H1 (cell line): Measurements from ENCODE around the gene PDE8B. TPM values are rescaled to one million over a fixed set of nuclear protein-coding genes. Genes with fewer than 3 reads are reported as not detected.

ENCODE experiments used
- CTCF ChIA-PET: fragments of 300-600 bp; sonication (Branson Sonifier 250); formaldehyde crosslinking; loops from one replicate; lab custom pipeline; 2021; ENCODE audit not compliant: partially characterized antibody; lab: Charles Lee
- POLR2A ChIA-PET: fragments of 300-600 bp; sonication (Branson Sonifier 250); formaldehyde crosslinking; loops from one replicate; lab custom pipeline; 2021; ENCODE audit warnings: inconsistent platforms; ENCODE audit not compliant: partially characterized antibody; lab: Charles Lee
- DNase-seq, 2 experiments: peaks; one replicate each; pipeline versions ENCODE4 v3.0.0 to v3.0.0-alpha.2; 2010 to 2022; ENCODE audit warnings: low spot score in 2 of 2, low read depth in 1 of 2, mixed read lengths in 1 of 2
- FAIRE-seq: peaks from 2 replicates; lab custom pipeline; 2011; peaks lifted over from hg19 to GRCh38; lab: Jason Lieb, UNC
- H2AFZ ChIP-seq: 2 replicates; pipeline ENCODE4 v1.8.1; 2012; ENCODE audit warnings: low read length, inconsistent platforms
- H2AK5ac ChIP-seq: 2 replicates; pipeline ENCODE4 v1.6.1; 2013; ENCODE audit warnings: low read depth, low read length
- H2BK120ac ChIP-seq: replicated peaks from 2 replicates; pipeline ENCODE3; 2013; ENCODE audit warnings: low read depth, low read length, inconsistent platforms
- H2BK12ac ChIP-seq: 2 replicates; pipeline ENCODE4 v1.6.1; 2013; ENCODE audit warnings: low read depth, low read length
- H2BK15ac ChIP-seq: 2 replicates; pipeline ENCODE4 v1.6.1; 2013; ENCODE audit warnings: low read length
- H2BK20ac ChIP-seq: 2 replicates; pipeline ENCODE4 v1.6.1; 2013; ENCODE audit warnings: low read length
- H2BK5ac ChIP-seq: 2 replicates; pipeline ENCODE4 v1.6.1; 2013; ENCODE audit warnings: low read depth, low read length
- H3K14ac ChIP-seq: 2 replicates; pipeline ENCODE4 v1.6.1; 2013; ENCODE audit warnings: inconsistent platforms; ENCODE audit not compliant: insufficient read length
- H3K18ac ChIP-seq: 2 replicates; pipeline ENCODE4 v1.6.1; 2013; ENCODE audit warnings: low read length; ENCODE audit errors: extremely low read depth
- H3K23ac ChIP-seq: 2 replicates; pipeline ENCODE4 v1.6.1; 2013; ENCODE audit warnings: inconsistent platforms; ENCODE audit not compliant: insufficient read length
- H3K23me2 ChIP-seq: 2 replicates; pipeline ENCODE4 v1.6.1; 2013; ENCODE audit warnings: low read depth, low read length
- H3K27ac ChIP-seq: 2 replicates; pipeline ENCODE4 v1.6.1; 2011; ENCODE audit warnings: low read depth, low read length, inconsistent platforms
- H3K27me3 ChIP-seq, 4 experiments: replicated peaks in 1 of 4; 1 replicate in 1 of 4; 2 replicates in 3 of 4; pipeline versions ENCODE4 v1.6.1 to v1.8.1; 2011 to 2013; ENCODE audit warnings: low read length in 3 of 4, mild to moderate bottlenecking in 3 of 4, inconsistent platforms in 2 of 4, mixed read lengths in 2 of 4, moderate library complexity in 1 of 4; ENCODE audit not compliant: control insufficient read depth in 3 of 4, insufficient read depth in 3 of 4; ENCODE audit errors: extremely low read depth in 1 of 4
- H3K36me3 ChIP-seq, 4 experiments: 2 replicates each; pipeline versions ENCODE4 v1.6.1 to v1.8.1; 2011 to 2013; ENCODE audit warnings: mild to moderate bottlenecking in 4 of 4, low read length in 3 of 4, moderate library complexity in 2 of 4, control low read depth in 1 of 4, inconsistent platforms in 1 of 4; ENCODE audit not compliant: insufficient read depth in 4 of 4, control insufficient read depth in 2 of 4
- H3K4ac ChIP-seq: replicated peaks from 2 replicates; pipeline ENCODE3; 2013; ENCODE audit warnings: low read length, low read depth, mixed read lengths, inconsistent platforms; ENCODE audit not compliant: insufficient read length
- H3K4me1 ChIP-seq, 4 experiments: replicated peaks in 1 of 4; 1 replicate in 1 of 4; 2 replicates in 3 of 4; pipeline versions ENCODE4 v1.6.1 to v1.8.1; 2011 to 2013; ENCODE audit warnings: low read length in 3 of 4, inconsistent platforms in 2 of 4, mixed read lengths in 1 of 4; ENCODE audit not compliant: insufficient read depth in 4 of 4, control insufficient read depth in 3 of 4
- H3K4me2 ChIP-seq, 2 experiments: 2 replicates each; pipeline versions ENCODE4 v1.6.1 to v1.8.1; 2011 to 2013; ENCODE audit warnings: low read depth in 2 of 2, low read length in 2 of 2, control low read depth in 1 of 2, inconsistent platforms in 1 of 2, mild to moderate bottlenecking in 1 of 2; ENCODE audit not compliant: insufficient read depth in 1 of 2
- H3K4me3 ChIP-seq, 4 experiments: fragments of 200-600, 300-600 bp in 1 of 4; sonication (generic), shearing (Covaris generic), sonication (Bioruptor Twin) in 1 of 4; 2 replicates each; pipeline versions ENCODE4 v1.5.1 to v1.8.1; 2011 to 2016; ENCODE audit warnings: low read length in 4 of 4, low read depth in 3 of 4, control low read depth in 2 of 4, inconsistent platforms in 2 of 4, mild to moderate bottlenecking in 2 of 4, mixed read lengths in 1 of 4, moderate library complexity in 1 of 4; ENCODE audit not compliant: insufficient read depth in 2 of 4; ENCODE audit errors: extremely low read depth in 1 of 4
- H3K56ac ChIP-seq: replicated peaks from 2 replicates; pipeline ENCODE3; 2013; ENCODE audit warnings: low read depth, mild to moderate bottlenecking, mixed read lengths, low read length, inconsistent platforms; ENCODE audit not compliant: insufficient read length
- H3K79me1 ChIP-seq: 2 replicates; pipeline ENCODE4 v1.6.1; 2013; ENCODE audit warnings: low read depth, low read length, control low read depth
- H3K79me2 ChIP-seq, 2 experiments: 2 replicates each; pipeline versions ENCODE4 v1.6.1 to v1.8.1; 2012 to 2013; ENCODE audit warnings: low read length in 2 of 2, mild to moderate bottlenecking in 2 of 2, inconsistent platforms in 1 of 2; ENCODE audit not compliant: insufficient read depth in 2 of 2, control insufficient read depth in 1 of 2
- H3K9ac ChIP-seq, 4 experiments: replicated peaks in 1 of 4; 1 replicate in 1 of 4; 2 replicates in 3 of 4; pipeline versions ENCODE4 v1.6.1 to v1.8.1; 2011 to 2013; ENCODE audit warnings: low read depth in 3 of 4, low read length in 3 of 4, control low read depth in 2 of 4, mild to moderate bottlenecking in 2 of 4, moderate library complexity in 2 of 4, inconsistent platforms in 1 of 4; ENCODE audit errors: extremely low read depth in 1 of 4
- H3K9me3 ChIP-seq, 2 experiments: 2 replicates each; pipeline versions ENCODE4 v1.6.1 to v1.8.1; 2012 to 2013; ENCODE audit warnings: mild to moderate bottlenecking in 2 of 2, moderate library complexity in 2 of 2, control low read depth in 1 of 2, inconsistent platforms in 1 of 2, low read depth in 1 of 2, low read length in 1 of 2, mixed read lengths in 1 of 2; ENCODE audit not compliant: insufficient read depth in 2 of 2
- H4K20me1 ChIP-seq, 2 experiments: replicated peaks in 1 of 2; 2 replicates each; pipeline versions ENCODE3 to v1.8.1; 2011 to 2013; ENCODE audit warnings: inconsistent platforms in 2 of 2, low read length in 2 of 2, mild to moderate bottlenecking in 1 of 2; ENCODE audit not compliant: insufficient read depth in 2 of 2, control insufficient read depth in 1 of 2
- H4K5ac ChIP-seq: 2 replicates; pipeline ENCODE4 v1.6.1; 2013; ENCODE audit warnings: low read length, low read depth, mixed read lengths, inconsistent platforms; ENCODE audit not compliant: insufficient read length
- H4K8ac ChIP-seq: 2 replicates; pipeline ENCODE4 v1.8.0; 2013; ENCODE audit warnings: mild to moderate bottlenecking, moderate library complexity, low read length, inconsistent platforms; ENCODE audit not compliant: insufficient read depth; ENCODE audit errors: extremely low read depth
- H4K91ac ChIP-seq: replicated peaks from 2 replicates; pipeline ENCODE3; 2013; ENCODE audit warnings: low read length, mixed read lengths, inconsistent platforms; ENCODE audit not compliant: insufficient read length
- POU5F1 ChIP-seq: IDR thresholded peaks from 2 replicates; pipeline ENCODE4 v1.6.1; 2011; ENCODE audit warnings: low read depth, mild to moderate bottlenecking, low read length, moderate library complexity
- SIX5 ChIP-seq: IDR thresholded peaks from 2 replicates; pipeline ENCODE4 v1.6.1; 2011; ENCODE audit warnings: mild to moderate bottlenecking, low read depth, low read length
- WGBS, 2 experiments: shearing (Covaris generic) in 1 of 2; methylation state at CpG; one replicate each; pipeline versions ENCODE4 v1.1.6 to v1.1.7; 2013 to 2015; ENCODE audit warnings: low lambda C conversion rate in 2 of 2, mixed read lengths in 2 of 2, inconsistent platforms in 1 of 2, low coverage in 1 of 2, missing lambda C conversion rate in 1 of 2; ENCODE audit not compliant: insufficient replicate concordance in 2 of 2, insufficient coverage in 1 of 2, insufficient read length in 1 of 2; ENCODE audit errors: extremely low coverage in 1 of 2, missing lambda C conversion rate in 1 of 2; 5-methylcytosine and 5-hydroxymethylcytosine counted together
- polyA plus RNA-seq, 7 experiments: library from polyadenylated mRNA; depleted of rRNA in 3 of 7; stranded (reverse) in 5 of 7; unstranded in 2 of 7; fragments of >200 nt in 5 of 7; fragments of 200-250 nt in 2 of 7; gene quantifications; 1 replicate in 5 of 7; 2 replicates in 1 of 7; 4 replicates in 1 of 7; pipeline versions ENCODE4 v1.2.1 to v1.2.3, GENCODE V29; 2011 to 2013; ENCODE audit warnings: missing spikeins in 2 of 7, mixed read lengths in 2 of 7
- total RNA-seq: library from RNA; stranded (reverse); fragmentation: NEBNext Ultra II Directional; extraction: Animal tissue kit (Norgen Biotek cat#: 25700); gene quantifications from 2 replicates; pipeline ENCODE4 v1.2.1, GENCODE V29; 2021

PDE8B gene
- total and polyA plus RNA-seq, 2 of the 8 experiments (the other 6 are each of a cell fraction or from before 2014, with no cell fraction given), result 0.32 to 1.1 TPM

DNA sequence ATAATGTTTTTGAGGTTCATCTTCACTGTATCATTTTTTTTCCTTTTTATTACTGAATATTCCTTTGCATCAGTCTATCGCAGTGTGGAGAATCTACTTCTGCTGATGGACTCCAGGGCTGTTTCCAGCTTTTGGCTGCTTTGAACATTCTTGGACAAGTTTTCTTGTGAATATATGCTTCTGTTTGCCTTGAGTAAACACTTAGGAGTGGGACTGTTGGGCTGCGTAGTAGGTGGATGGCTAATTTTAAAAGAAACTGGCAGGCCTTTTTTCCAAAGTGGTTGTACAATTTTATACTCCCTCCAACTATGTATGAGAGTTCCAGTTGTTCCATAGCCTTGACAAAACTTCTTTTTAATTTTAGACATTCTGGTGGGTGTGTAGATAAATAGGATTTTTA, 179.3 kb downstream of the PDE8B start:
- DNase-seq (no peak), FAIRE-seq (no peak)
- no peak overlapping the region for H4K5ac ChIP-seq
- no peak overlapping the region for H4K8ac ChIP-seq
- no peaks in the 10 kb centered on the region; the same call in 1 of the 2 replicates for H3K79me1 ChIP-seq
- 0 out of 7 replicates have a peak, but pooled peaks cover 0 to 2% (median 0%) of the 10 kb centered on the region in 4 experiments for H3K4me1 ChIP-seq
- WGBS, 2 experiments, result 87% methylated on average over 2 of the region's 2 CpGs; no CpG with 5 or more reads in 1 of the 2 experiments
- H3K27me3 ChIP-seq, result no peaks in the 10 kb centered on the region
- H3K4me2 ChIP-seq, result no peak overlapping the region
- H4K91ac ChIP-seq, result no peak overlapping the region
- H3K27ac ChIP-seq, result no peak overlapping the region
- no peak overlapping the region for H2BK20ac ChIP-seq
- no peak overlapping the region for H3K18ac ChIP-seq
- no peaks in the 10 kb centered on the region for H3K23me2 ChIP-seq
- no peak overlapping the region for H2AK5ac ChIP-seq
- no peak for TF ChIP-seq POU5F1
- no peak for TF ChIP-seq SIX5
- H2BK5ac ChIP-seq, result no peak overlapping the region
- no peaks in the 10 kb centered on the region for H3K9me3 ChIP-seq
- H3K23ac ChIP-seq, result no peak overlapping the region
- H2BK12ac ChIP-seq, result no peak overlapping the region
- H3K14ac ChIP-seq, result no peak overlapping the region
- H3K9ac ChIP-seq, result no peak overlapping the region
- no peaks in the 10 kb centered on the region for H4K20me1 ChIP-seq
- no peak overlapping the region for H3K56ac ChIP-seq
- ChIA-PET POLR2A (no interaction called here), CTCF (no interaction called here)
- no peaks in the 10 kb centered on the region for H3K36me3 ChIP-seq
- H2AFZ ChIP-seq, result no peak overlapping the region
- H3K79me2 ChIP-seq, result no peaks in the 10 kb centered on the region
- no peak overlapping the region for H2BK120ac ChIP-seq
- no peak overlapping the region for H2BK15ac ChIP-seq
- no peak overlapping the region for H3K4me3 ChIP-seq
- no peak overlapping the region for H3K4ac ChIP-seq
